Activated CD8-positive, alpha-beta T cell treated with anti-CD3 and anti-CD28 coated beads, Interleukin-2, amount 10 ng/mL, durations not matched to agents 7 days and 5 days (primary cell): ENCODE results near the gene PEX1. TPM values are rescaled to one million over a fixed set of nuclear protein-coding genes. Genes with fewer than 3 reads are reported as not detected.
"Not testable (repeated sequence)": the region's sequence is repeated elsewhere in the genome, so short reads cannot be mapped to it uniquely, and the experiment has no call there.

Source experiments
- ATAC-seq: fragments of 150-1000 bp; cut with Tn5 transposase; one replicate; pipeline ENCODE4 v1.10.0; 2021; ENCODE audit warnings: moderate library complexity
- CTCF ChIA-PET: fragments of 350-600 bp; sonication (Branson Sonifier 250); formaldehyde crosslinking; loops from one replicate; lab custom pipeline; 2021; ENCODE audit warnings: antibody characterized with exemption; lab: Charles Lee
- POLR2A ChIA-PET: fragments of 350-600 bp; sonication (Branson Sonifier 250); formaldehyde crosslinking; loops from one replicate; lab custom pipeline; 2021; ENCODE audit warnings: antibody characterized with exemption; lab: Charles Lee
- DNase-seq: peaks from one replicate; pipeline ENCODE4 v3.0.0-alpha.2; 2020
- H3K27ac Mint-ChIP-seq: one replicate; pipeline ENCODE4 v1.8.0; 2021; ENCODE audit warnings: mild to moderate bottlenecking, mixed read lengths
- H3K27me3 Mint-ChIP-seq: one replicate; pipeline ENCODE4 v1.8.0; 2021; ENCODE audit warnings: low read depth, mixed read lengths
- H3K36me3 Mint-ChIP-seq: one replicate; pipeline ENCODE4 v1.8.0; 2021; ENCODE audit warnings: low read depth, mixed read lengths
- H3K4me1 Mint-ChIP-seq: one replicate; pipeline ENCODE4 v1.8.0; 2021; ENCODE audit warnings: low read depth, mixed read lengths
- H3K4me3 Mint-ChIP-seq: one replicate; pipeline ENCODE4 v1.8.0; 2021; ENCODE audit warnings: mild to moderate bottlenecking, mixed read lengths
- H3K9me3 Mint-ChIP-seq: one replicate; pipeline ENCODE4 v1.8.0; 2022; ENCODE audit warnings: mixed read lengths; ENCODE audit not compliant: insufficient read depth
- total RNA-seq, 2 experiments: library from RNA; stranded (reverse); gene quantifications; one replicate each; pipeline ENCODE4 v1.2.3, GENCODE V29; 2021

Gene PEX1
- total RNA-seq, 2 experiments from 2014 or later: 13.6 to 16.8 TPM

- POLR2A ChIA-PET, H3K4me1 Mint-ChIP-seq, CTCF ChIA-PET, H3K27ac Mint-ChIP-seq, DNase-seq, H3K4me3 Mint-ChIP-seq, ATAC-seq, H3K27me3 Mint-ChIP-seq, H3K9me3 Mint-ChIP-seq, H3K36me3 Mint-ChIP-seq: not testable (repeated sequence)
Measured at GRCh38 chr7:92477681-92478080, 50.6 kb downstream of the PEX1 start, which contains the start of gene ERVW-1. Gene ERVW-1, minus strand, starts transcription at chr7:92477946. Its CDS starts 7,565 bp downstream, at chr7:92470381.

DNA sequence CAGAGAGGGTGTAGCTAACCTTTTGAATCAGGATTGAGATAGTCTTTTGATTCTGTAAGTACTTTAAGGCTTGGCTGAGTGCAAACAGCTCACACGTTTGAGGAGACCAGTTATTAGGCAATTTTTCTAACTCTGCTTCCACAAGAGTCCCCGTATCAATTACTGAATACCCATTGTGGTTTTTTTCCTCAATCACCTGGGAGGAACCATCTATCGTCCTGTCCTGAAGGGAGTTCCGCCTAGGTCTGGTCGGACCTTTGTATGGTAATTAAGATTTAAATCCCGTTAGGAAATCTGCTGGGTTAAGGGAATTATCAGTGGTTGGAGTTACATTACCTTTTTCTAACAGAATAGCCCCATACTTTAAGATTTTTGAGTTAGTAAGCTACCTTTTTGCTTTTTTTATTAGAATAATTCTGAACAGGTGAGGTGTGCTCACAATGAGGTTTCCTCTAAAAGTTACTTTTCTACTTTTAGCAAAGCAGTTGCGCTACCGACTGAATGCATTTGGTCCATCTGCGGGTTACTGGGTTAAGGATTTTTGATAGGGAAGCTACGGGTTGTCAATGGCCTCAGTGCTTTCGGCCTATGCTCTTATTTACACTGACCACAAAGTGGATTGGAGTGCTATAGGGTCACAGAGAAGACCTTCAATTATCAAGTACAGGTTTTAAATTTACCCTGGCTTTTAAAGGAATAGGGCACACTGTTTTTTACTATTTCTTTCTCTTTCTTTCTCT, 52.3 kb downstream of the PEX1 start:
- ATAC-seq, H3K36me3 Mint-ChIP-seq, POLR2A ChIA-PET, H3K4me1 Mint-ChIP-seq, DNase-seq, H3K27me3 Mint-ChIP-seq, H3K27ac Mint-ChIP-seq, H3K4me3 Mint-ChIP-seq, H3K9me3 Mint-ChIP-seq: not testable (repeated sequence)
- CTCF ChIA-PET: interaction anchor here (0.9 to 1.5 kb wide), 2 partner anchors 18 to 53 kb away, joined by 3 to 5 read pairs; partner anchors contain the start of genes PEX1 and RBM48

GRCh38 chr7:92475261-92475770, 53.0 kb downstream of the PEX1 start:
- H3K4me1 Mint-ChIP-seq, POLR2A ChIA-PET: not testable (repeated sequence)
- CTCF ChIA-PET: interaction anchor here (0.9 to 1.5 kb wide), 2 partner anchors 17 to 53 kb away, joined by 3 to 5 read pairs; partner anchors contain the start of genes PEX1 and RBM48

DNA sequence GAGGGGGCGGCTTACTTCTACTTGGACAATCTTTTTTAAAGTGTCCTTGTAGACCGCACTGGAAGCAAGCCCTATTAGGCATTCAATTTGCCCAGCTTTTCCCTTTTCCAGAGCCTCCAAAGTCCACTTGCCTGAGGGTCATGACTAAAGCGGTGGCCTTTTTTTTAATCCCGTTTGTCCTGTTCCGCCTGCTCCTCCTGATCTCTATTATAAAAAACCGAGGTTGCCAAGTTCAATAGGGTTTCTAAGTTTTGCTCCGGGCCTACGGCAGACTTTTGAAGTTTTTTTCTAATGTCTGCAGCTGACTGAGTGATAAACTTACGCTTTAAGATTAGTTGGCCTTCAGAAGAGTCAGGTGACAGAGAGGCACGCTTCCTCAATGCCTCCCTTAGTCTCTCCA, 54.3 kb downstream of the PEX1 start:
- ATAC-seq, H3K4me1 Mint-ChIP-seq, H3K4me3 Mint-ChIP-seq, H3K27ac Mint-ChIP-seq, DNase-seq, H3K27me3 Mint-ChIP-seq, H3K36me3 Mint-ChIP-seq, H3K9me3 Mint-ChIP-seq, CTCF ChIA-PET, POLR2A ChIA-PET: not testable (repeated sequence)

More at GRCh38 chr7:92475261-92475770, 53.0 kb downstream of the PEX1 start:
- DNase-seq, H3K27ac Mint-ChIP-seq, H3K9me3 Mint-ChIP-seq, H3K27me3 Mint-ChIP-seq, H3K4me3 Mint-ChIP-seq, H3K36me3 Mint-ChIP-seq, ATAC-seq: not testable (repeated sequence)

- peaks cover 12% of the 10 kb centered on the region for H3K9me3 Mint-ChIP-seq
- H3K27me3 Mint-ChIP-seq, H3K4me1 Mint-ChIP-seq, H3K4me3 Mint-ChIP-seq, DNase-seq, ATAC-seq, H3K36me3 Mint-ChIP-seq, POLR2A ChIA-PET, H3K27ac Mint-ChIP-seq: not testable (repeated sequence)
- CTCF ChIA-PET: interaction anchor here (4.2 kb wide), 1 partner anchor 21 kb away, joined by 12 read pairs; the partner anchor contains the start of gene GATAD1
Measured at GRCh38 chr7:92468589-92468988, 59.7 kb downstream of the PEX1 start.

- no peak for DNase-seq
- no peaks in the 10 kb centered on the region for H3K27me3 Mint-ChIP-seq
- CTCF ChIA-PET: interaction anchor here (4.2 kb wide), 1 partner anchor 19 kb away, joined by 12 read pairs; the partner anchor contains the start of gene GATAD1
- POLR2A ChIA-PET: no interaction called here
- H3K27ac Mint-ChIP-seq: no peak overlapping the region
- H3K36me3 Mint-ChIP-seq: peaks cover 3% of the 10 kb centered on the region
- ATAC-seq: no peak
- H3K4me1 Mint-ChIP-seq: no peaks in the 10 kb centered on the region
- no peak overlapping the region for H3K4me3 Mint-ChIP-seq
- peaks cover 12% of the 10 kb centered on the region for H3K9me3 Mint-ChIP-seq
Measured at GRCh38 chr7:92466682-92467081, 61.6 kb downstream of the PEX1 start.

DNA sequence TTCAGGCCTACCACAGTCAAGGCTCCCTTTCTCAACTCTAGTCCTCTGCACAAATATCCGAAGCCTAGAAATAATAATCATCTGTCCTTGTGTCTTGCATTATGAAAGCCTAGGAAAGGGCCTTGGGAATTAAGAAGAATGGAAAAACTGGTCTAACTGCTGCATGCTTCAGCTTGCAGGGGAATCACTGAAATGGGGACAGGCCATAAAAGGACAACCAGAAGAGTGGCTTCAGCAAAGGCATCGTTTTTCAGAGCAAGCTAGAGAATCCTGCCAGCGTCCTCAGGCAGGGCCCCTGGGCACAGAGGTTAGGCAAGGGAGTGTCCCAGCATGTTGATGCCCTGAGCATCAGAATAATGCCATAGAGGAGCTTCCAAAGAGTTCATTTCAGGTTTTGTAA, 63.8 kb downstream of the PEX1 start:
- POLR2A ChIA-PET: interaction anchor here (0.5 to 0.7 kb wide), 2 partner anchors 92 to 119 kb away, joined by 3 read pairs; no protein-coding TSS in a partner anchor

DNA sequence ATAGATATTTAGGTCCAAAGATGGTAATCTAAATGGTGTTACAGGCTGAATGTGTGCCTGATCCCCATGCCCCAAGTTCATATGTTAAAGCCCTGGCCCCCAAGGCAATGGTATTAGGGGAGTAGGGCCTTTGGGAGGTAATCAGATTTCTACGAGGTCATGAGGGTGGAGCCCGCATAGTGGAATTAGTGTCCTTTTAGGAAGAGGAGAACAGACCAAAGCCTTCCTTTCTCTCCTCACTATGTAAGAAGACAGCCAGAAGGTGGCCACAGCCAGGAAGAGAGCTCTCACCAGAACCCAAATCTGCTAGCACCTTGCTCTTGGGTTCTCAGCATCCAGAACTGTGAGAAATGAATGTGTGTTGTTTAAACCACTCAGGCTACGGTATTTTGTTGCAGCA, 65.8 kb downstream of the PEX1 start:
- H3K36me3 Mint-ChIP-seq: peaks cover 3% of the 10 kb centered on the region
- no peaks in the 10 kb centered on the region for H3K9me3 Mint-ChIP-seq
- DNase-seq (no peak), ATAC-seq (no peak)
- CTCF ChIA-PET: interaction anchor here (2.3 to 3.1 kb wide), 2 partner anchors 15 to 38 kb away, joined by 12 to 33 read pairs; partner anchors contain the start of gene GATAD1
- H3K27me3 Mint-ChIP-seq: no peaks in the 10 kb centered on the region
- no peak overlapping the region for H3K27ac Mint-ChIP-seq
- no peaks in the 10 kb centered on the region for H3K4me1 Mint-ChIP-seq
- H3K4me3 Mint-ChIP-seq: no peak overlapping the region
- POLR2A ChIA-PET: no interaction called here

More for the DNA sequence above, 63.8 kb downstream of the PEX1 start:
- Mint-ChIP-seq H3K4me3 (no peak overlapping the region), H3K27ac (no peak overlapping the region), H3K9me3 (peaks cover 12% of the 10 kb centered on the region), H3K36me3 (peaks cover 3% of the 10 kb centered on the region), H3K4me1 (no peaks in the 10 kb centered on the region), H3K27me3 (no peaks in the 10 kb centered on the region)
- DNase-seq (no peak), ATAC-seq (no peak)
- CTCF ChIA-PET: interaction anchor here (1.0 to 1.1 kb wide), 2 partner anchors 16 to 634 kb away, joined by 3 to 4 read pairs; no protein-coding TSS in a partner anchor

DNA sequence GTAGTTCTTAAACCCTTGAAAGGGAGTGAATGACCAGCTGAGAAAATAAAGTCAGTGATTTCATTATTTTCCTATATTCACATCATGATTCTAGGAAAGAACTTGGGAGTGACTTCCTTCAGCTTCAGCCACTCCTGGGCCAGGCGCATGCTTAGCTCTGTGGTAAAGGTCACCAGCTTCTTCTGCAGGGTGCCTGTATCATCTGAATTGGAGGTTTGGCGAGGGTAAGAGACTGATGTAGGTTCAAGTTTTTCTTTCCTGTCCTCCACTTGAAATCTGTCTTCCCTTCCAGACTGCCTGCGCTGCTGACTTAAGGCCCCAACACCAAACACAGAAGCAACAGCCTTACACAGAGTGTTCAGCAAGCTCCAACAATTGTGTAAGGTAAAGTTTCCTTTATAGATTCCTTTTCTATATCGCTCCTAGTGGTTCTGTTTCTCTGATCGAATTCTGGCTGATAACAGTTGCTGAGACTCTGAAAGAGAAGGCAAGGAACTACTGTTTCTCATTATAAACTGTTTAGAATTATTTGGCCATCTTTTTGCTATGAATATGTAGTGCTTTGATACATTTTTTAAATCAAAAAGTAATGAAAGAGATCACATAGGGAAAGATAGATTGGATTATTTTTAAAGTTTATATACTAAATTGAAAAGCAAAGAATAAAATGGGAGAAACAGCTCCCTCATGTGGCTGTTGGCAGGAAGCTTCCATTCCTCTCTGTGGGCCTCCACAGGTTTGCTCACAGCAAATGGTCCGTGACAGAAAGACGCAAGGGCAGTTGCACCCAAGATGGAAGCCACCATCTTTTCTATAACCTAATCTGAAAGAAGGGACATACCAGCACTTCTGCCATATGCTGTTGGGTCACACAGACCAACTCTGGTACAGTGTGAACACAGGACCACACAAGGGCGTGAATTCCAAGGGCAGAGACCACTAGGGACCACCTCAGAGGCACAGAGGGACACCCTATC, 67.0 kb downstream of the PEX1 start:
- Mint-ChIP-seq H3K36me3 (peaks cover 7% of the 10 kb centered on the region), H3K4me3 (no peak overlapping the region), H3K4me1 (no peaks in the 10 kb centered on the region), H3K27ac (no peak overlapping the region), H3K27me3 (no peaks in the 10 kb centered on the region), H3K9me3 (no peaks in the 10 kb centered on the region)
- CTCF ChIA-PET: interaction anchor here (0.6 to 3.1 kb wide), 16 partner anchors 9 to 631 kb away, joined by 3 to 33 read pairs (median 3); partner anchors contain the start of genes ANKIB1, GATAD1, KRIT1 and PEX1
- POLR2A ChIA-PET: interaction anchor here (0.8 kb wide), 1 partner anchor 14 kb away, joined by 3 read pairs; the partner anchor contains the start of gene GATAD1
- peak; percentile 51 for DNase-seq
- ATAC-seq: peak; percentile 76

DNA sequence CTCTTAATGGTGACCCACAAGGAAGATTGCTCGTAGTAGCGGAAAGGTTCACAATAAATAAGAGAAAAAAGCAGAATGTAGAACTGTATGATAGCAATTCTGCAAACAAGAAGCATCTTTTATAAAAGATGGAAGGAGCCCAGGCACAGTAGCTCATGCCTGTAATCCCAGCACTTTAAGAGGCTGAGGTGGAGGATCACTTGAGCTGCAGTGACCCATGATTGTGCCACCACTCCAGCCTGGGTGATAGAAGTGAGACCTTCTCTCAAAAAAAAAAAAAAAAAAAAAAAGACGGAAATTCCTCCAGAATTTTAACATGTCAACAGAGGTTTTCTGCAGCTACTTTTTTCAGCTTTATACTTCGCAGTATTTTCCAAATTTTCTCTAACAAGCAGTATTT, 67.8 kb downstream of the PEX1 start:
- POLR2A ChIA-PET: no interaction called here

DNA sequence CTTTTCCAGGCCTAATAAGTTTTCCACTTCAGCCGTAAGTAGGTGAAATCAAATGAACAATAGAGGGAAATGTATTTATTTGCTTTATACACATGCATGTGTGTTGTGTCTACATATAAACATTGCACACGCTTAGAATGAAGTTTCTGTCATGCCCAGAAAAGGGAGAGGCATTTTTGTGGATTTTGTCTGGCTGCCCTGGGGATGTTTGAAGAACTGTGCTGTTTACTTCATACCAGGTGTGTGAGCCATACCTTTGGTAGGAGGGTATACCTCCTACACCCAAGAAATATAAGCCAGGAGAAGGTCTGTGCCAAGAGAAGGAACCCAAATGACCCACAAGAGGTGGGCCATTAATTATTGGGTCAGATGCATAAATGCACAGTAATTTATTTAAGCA, 68.2 kb downstream of the PEX1 start:
- H3K27ac Mint-ChIP-seq: no peak overlapping the region
- H3K36me3 Mint-ChIP-seq: peaks cover 12% of the 10 kb centered on the region
- H3K9me3 Mint-ChIP-seq: no peaks in the 10 kb centered on the region
- no peak overlapping the region for H3K4me3 Mint-ChIP-seq
- ChIA-PET POLR2A (no interaction called here), CTCF (interaction anchor here (0.9 to 3.1 kb wide), 4 partner anchors 10 to 629 kb away, joined by 3 to 33 read pairs (median 10); partner anchors contain the start of gene GATAD1)
- DNase-seq: no peak
- H3K4me1 Mint-ChIP-seq: no peaks in the 10 kb centered on the region
- ATAC-seq: no peak
- no peaks in the 10 kb centered on the region for H3K27me3 Mint-ChIP-seq

More for the DNA sequence above, 67.8 kb downstream of the PEX1 start:
- Mint-ChIP-seq H3K27ac (no peak overlapping the region), H3K4me1 (no peaks in the 10 kb centered on the region), H3K27me3 (no peaks in the 10 kb centered on the region), H3K36me3 (peaks cover 12% of the 10 kb centered on the region), H3K4me3 (no peak overlapping the region), H3K9me3 (no peaks in the 10 kb centered on the region)
- no peak for DNase-seq
- CTCF ChIA-PET: interaction anchor here (0.6 to 3.1 kb wide), 10 partner anchors 10 to 630 kb away, joined by 3 to 33 read pairs (median 4); partner anchors contain the start of genes ANKIB1, GATAD1 and KRIT1
- no peak for ATAC-seq
